ENCODE measurements around the gene TMEM150B.
A peak's percentile ranks its signal among the peaks of the same experiment; 100 is the strongest.

- TF ChIP-seq POLR2AphosphoS5 (IDR thresholded peaks at IDR 0.05) (peak in 2 of 3 donors; percentile 41 to 79), CTCF (IDR thresholded peaks at IDR 0.05) (peak in 5 of 7 experiments; percentile 85 to 100 (median 99)), POLR2A (IDR thresholded peaks at IDR 0.05) (no peak), EP300 (IDR thresholded peaks at IDR 0.05) (no peak)
Measured at GRCh38 chr19:55301459-55302317, 23.5 kb downstream of the TMEM150B start.
